Activated CD4-positive, alpha-beta T cell treated with anti-CD3 and anti-CD28 coated beads for 4 hours (primary cell): ENCODE measurements around the gene SPPL2B.

Experiments
- DNase-seq, 2 donors: peaks; one replicate each; pipeline ENCODE4 v3.0.0-alpha.2; 2020

The SPPL2B gene

DNA sequence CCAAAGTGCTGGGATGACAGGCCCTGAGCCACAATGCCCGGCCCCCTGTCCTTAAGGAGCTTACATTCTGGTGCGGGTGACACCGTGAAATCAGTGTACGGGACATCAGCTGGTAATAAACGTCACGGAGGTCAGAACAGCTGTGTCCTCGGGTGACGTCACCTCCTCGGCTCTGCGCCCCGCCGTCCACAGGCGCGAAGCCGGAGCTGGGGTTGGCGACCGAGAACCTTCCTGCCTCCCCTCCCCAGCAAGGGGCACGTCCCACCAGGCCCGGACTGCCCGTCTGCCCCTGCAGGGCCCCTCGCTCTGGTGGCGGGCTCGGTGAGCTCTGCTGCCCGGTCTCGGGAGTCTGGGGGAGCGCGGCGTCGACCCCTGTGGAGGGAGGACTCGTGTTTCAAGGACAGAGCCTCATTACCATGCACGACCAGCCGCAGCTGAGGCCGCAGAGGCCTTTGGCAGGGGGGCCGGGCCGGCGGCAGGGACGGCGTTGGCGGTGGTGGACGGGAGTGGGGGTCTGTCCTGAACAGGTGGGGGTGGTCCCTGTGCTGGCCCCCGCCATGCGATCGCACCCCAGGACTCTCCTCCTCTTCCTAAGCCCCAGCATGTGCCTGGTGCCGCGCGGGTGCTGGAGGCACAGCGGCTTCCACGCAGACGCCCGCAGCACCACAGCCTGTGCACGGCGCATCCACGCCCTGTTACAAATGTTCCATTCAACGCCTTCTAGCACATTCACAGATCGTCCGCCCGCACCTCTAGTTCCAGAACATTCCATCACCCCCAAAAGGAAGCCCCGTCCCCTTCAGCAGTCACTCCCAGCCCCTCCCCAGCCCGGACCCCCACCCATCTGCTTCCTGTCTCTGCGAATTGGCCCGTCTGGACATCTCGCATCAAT lies 25.9 kb upstream of the SPPL2B start:
- no peak for DNase-seq

DNA sequence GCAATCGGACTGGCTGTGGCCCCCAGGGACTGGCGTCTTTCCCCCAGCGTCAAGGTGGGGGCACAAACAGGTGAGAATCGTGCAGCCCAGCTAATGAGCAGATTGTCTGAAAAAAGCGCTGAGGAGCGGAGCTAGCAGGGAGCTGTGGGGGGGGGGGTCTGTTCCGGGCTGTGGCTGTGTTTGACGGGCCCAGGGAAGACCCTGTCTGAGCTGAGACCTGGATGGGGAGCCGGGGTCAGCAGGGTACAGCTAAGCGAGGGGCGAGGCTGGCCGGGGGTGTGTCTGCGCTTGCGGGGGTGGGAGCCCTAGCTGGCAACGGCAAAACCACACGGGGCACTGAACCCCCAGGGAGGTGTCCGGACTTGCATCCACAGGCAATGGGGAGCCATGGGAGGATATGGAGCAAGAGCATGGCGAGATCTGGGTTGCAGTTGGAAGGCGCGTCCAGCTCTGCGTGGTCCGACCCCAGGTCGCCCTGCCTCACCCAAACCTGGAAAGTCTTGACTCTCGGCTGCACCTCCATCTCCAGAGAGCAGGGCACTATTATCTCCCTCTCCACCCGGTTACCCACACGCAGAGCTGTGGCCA lies 25.2 kb upstream of the SPPL2B start:
- no peak for DNase-seq

GRCh38 chr19:2305452-2306280 lies 22.8 kb upstream of the SPPL2B start:
- no peak for DNase-seq

- DNase-seq = no peak
These were observed 22.1 kb upstream of the SPPL2B start for GRCh38 chr19:2306281-2306806.

- DNase-seq = no peak
These were observed 21.5 kb upstream of the SPPL2B start for GRCh38 chr19:2306971-2307370.

DNA sequence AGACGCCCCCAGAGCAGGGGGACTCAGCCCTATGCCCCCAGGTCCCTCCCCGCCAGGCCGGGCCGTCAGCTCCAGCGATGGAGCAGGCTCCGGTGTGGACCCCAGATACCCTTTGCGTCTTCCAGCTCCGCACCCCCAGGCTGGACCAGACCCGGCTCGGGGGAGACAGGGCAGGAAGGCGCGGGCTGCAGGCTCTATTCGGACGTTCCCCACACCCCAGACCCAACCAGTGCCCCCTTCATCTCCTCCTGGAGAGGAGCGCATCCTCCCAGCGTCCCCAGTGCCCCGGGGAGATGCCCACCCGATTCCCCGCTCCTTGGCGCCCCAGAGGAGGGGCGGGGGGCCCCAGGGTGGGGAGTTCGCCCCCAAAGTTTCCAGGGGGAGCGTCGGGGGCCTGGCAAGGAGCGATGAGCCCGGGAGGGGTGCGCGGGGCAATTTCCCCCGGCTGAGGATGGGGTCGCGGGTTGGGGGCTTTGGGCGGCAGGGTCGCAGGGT lies 20.9 kb upstream of the SPPL2B start:
- no peak for DNase-seq

DNA sequence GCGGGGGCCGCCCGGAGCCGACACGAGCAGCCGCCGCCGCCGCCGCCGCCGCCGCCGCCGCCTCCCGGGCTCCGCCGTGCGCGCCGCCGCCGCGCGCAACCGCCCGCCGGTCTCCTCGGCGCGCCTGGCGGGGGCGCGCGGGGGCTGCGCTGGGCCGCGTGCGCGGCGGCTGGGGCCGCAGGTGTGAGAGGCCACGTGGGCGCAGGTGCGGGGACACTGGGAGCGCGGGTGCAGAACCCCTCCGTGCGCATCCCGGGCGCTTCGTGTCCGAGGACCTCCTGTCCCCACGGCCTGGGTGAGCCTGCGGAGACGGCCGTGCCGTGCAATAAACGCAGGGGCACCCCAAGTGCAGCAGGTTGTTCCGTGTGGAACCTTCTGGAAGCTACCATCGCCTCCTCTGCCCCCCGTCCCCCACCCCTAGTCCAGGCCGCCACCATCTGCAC lies 20.3 kb upstream of the SPPL2B start, which contains the start of gene LINGO3:
Gene LINGO3 (minus strand): TSS at position 41 of the 443 bp plus-strand sequence. CDS start 16,378 bp downstream, outside the sequence.
- no peak for DNase-seq

DNA sequence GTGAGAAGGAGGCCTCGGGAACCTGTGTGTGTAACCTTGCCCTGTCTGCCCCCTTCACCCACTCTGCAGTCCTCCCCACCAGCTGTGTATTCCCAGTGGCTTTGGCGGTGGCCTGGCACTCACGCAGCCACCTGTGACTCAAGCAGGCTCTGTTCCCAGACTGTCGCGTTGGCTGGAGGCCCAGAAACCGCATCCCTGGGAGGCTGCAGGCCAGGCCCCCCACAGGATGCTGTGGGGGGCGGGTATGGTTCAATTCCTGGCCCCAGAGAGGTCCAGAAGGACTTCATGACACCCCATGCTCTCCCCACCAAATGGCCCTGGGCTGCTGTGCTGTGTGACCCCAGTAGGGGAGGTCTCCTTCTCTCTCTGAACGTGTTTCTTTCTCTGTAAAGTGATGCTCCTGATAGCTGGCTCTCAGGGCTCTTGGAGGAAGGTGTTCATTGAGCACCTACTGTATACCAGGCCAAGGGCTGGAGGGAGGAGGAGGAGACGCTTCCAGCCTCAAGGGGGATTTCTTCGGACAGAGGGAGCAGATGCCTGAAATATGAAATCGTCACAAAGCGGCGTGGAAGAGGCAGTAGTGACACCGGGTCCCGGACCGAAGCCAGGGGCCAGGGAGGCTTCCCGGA lies 18.6 kb upstream of the SPPL2B start:
- no peak for DNase-seq

DNA sequence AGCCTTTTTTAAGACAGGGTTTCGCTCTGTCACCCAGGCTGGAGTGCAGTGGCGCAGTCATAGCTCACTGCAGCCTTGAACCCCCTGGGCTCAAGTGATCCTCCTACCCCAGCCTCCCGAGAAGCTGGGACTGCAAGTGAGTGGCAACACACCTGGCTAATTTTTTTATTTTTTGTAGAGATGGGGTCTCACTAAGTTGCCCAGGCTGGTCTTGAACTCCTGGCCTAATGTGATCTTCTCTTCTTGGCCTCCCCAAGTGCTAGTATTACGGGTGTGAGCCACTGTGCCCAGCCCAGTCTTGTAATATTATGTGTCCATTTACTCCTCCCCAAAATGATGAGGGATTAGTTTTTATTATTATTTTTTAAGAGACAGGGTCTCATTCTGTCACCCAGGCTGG lies 17.4 kb upstream of the SPPL2B start:
- DNase-seq = no peak

DNA sequence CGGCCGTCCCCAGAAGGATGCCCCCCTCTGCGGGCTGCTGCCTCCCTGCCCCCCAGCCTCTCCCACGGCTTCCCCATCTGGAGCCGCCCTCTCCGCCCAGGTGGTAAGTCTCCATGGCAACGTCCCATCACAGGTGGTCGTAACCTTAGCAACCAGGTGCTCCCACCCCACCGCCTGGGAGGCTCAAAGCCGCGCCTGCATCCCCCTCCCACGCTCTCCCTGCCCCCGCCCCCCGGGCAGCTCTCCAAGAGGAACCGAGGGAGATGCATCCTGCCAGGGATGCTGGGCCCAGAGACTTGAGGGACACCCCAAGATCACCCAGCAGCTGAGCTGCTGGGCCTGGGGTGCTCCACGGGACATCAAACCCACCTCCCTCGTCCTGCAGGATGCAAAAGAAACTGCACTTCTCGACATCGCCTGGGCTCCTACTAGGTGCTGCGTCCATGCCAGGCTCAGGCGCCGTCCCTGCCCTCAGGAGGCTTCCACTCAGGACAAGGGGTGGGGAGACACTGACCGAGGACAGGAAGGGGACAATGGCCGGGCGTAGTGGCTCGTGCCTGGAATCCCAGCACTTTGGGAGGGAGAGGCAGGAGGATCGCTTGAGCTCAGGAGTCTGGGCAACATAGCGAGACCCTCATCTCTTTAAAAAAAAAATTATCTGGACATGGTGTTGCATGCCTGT lies 15.5 kb upstream of the SPPL2B start:
- DNase-seq = no peak

- no peak for DNase-seq
These were observed 13.2 kb upstream of the SPPL2B start for GRCh38 chr19:2315121-2315817.

DNA sequence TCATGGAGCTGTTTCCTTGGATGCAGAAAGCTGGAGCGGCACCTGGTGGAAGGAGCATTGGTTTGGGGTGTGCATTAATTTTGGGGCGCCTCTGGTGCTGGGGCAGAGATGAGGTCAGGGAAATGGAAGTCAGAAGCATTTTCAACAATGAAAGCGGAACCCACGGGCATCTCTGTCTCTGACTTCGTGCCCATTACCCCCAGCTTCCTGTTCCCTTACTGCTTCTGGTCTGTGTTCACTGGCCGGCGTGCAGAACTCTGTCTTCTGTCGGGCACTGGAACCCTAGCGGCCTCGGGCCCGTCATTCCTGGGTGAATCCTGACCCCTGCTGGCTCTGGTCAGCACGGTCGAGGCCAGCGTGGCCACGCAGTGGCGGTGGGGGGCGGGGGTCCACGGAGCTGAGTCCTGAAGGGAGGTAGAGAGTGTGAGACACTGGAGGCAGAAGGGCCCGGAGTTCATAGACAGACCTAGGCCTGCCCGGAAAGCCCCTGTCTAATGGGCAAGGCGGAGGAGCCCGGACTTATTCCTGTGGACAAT lies 12.6 kb upstream of the SPPL2B start:
- no peak for DNase-seq

DNA sequence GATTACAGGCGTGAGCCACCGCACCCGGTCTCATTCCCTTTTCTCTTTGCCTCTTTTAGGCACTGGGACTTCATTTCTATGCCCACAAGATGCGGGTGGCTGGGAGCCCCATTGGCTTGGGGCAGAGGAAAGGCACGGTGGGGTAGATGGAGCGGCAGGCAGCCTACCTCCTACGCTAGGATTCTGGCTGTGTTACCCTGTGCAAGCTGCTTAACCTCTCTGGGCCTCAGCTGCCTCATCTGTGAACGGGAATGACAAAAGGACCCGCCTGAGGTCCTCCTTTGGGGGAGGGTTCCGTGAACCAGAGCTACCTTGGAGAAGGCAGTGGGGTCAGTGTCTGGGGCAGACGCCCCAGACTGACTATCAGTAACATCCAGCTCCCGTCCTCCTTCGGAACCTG lies 11.2 kb upstream of the SPPL2B start:
- DNase-seq = no peak

GRCh38 chr19:2317756-2318155 lies 10.7 kb upstream of the SPPL2B start:
- no peak for DNase-seq

GRCh38 chr19:2318923-2319322 lies 9.6 kb upstream of the SPPL2B start:
- no peak for DNase-seq

- no peak for DNase-seq
These were observed 8.9 kb upstream of the SPPL2B start for GRCh38 chr19:2319551-2319950.

GRCh38 chr19:2320049-2320448 lies 8.4 kb upstream of the SPPL2B start:
- DNase-seq = no peak

DNA sequence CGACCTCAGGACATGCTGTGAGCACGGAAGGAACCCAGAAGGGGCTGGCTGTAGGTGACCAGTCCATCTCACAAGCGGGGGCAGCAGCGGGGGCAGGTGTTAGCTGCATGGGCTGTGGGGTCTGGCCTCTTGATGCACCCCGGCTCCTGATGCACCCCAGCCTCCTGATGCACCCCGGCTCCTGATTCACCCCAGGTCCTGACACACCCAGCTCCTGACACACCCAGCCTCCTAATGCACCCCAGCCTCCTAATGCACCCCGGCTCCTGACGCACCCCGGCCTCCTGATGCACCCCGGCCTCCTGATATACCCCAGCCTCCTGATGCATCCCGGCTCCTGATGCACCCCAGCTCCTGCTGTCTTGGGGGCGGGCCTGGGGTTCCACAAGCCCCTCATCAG lies 7.5 kb upstream of the SPPL2B start:
- DNase-seq = no peak

DNA sequence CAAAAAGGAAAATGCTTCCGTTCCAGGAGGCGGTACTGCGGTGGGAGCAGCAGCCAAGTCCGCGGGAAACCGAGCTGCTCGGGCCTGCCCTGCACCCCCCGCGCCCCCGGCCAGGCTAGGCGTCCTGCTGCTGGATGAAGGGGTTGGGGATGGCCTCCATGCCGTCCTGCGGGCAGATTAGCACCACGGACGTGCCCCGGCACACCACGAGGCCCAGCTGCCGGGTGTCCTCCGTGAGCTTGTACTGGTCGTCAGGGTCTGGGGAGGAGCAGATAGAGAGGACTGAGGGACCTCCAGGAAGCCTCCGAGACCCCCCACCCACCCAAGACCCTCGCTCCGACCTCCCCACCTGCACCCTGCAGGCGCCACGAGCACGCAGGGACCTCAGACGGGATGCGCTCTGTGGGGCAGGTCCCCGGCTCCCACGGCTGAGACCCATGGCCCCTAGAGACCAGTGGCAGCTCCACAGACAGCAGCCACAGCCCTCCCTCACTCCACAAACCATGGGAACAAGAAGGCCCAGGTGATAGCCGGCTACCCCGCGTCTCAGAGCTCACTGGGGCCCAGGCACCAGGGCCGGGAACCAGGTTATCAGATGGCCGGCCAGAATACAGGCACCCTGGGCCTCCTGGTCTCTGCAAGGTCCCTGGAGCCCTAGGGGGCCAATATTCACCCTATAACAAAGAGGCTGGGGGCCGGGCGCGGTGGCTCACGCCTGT lies 6.8 kb upstream of the SPPL2B start:
- no peak for DNase-seq

DNA sequence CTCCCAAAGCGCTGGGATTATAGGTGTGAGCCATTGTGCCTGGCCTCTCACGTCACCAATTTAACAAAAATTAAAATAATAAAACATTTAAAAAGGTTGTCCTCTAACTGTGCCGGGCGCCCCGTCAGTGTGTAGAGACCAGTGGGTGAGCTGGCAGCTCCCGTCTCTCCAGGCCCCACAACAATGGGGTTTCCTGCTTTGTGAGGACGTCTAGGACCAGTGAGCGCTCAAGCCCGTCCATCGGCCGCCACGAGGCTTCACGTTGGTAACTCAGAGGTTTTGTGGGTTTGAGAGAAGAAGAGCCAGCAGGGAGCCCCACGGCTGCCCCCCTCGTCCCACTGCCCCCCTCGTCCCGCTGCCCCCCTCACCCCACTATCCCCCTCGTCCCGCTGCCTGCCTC lies 4.8 kb upstream of the SPPL2B start:
- DNase-seq = no peak
